OCI-LY3 (cell line): ENCODE measurements around the gene CDC14B.

ENCODE experiments used
- H2AFZ ChIP-seq: fragments of 200-600, 300-600 bp; shearing (Covaris generic); 2 replicates; pipeline ENCODE4 v1.6.0; 2014; ENCODE audit warnings: antibody characterized with exemption, low read depth, low read length
- H3K27ac ChIP-seq: fragments of 200-600, 300-600 bp; sonication (generic); 2 replicates; pipeline ENCODE4 v1.5.1; 2014; ENCODE audit warnings: mild to moderate bottlenecking, low read length, moderate library complexity, mixed read lengths
- H3K27me3 ChIP-seq: fragments of 200-600, 300-600 bp; sonication (generic); 2 replicates; pipeline ENCODE4 v1.6.1; 2014; ENCODE audit warnings: low read depth, low read length, mixed read lengths
- H3K36me3 ChIP-seq: fragments of 200-600, 300-600 bp; sonication (generic); replicated peaks from 2 replicates; pipeline ENCODE3; 2014; ENCODE audit warnings: low read depth, low read length, mixed read lengths
- H3K4me1 ChIP-seq: fragments of 300-600, 200-600 bp; sonication (generic); 2 replicates; pipeline ENCODE4 v1.6.1; 2014; ENCODE audit warnings: low read length, mixed read lengths
- H3K4me2 ChIP-seq: fragments of 200-600, 300-600 bp; sonication (generic); 2 replicates; pipeline ENCODE4 v1.6.1; 2014; ENCODE audit warnings: low read length, mixed read lengths
- H3K4me3 ChIP-seq: fragments of 300-600, 200-600 bp; sonication (generic); 2 replicates; pipeline ENCODE4 v1.5.1; 2014; ENCODE audit warnings: antibody characterized with exemption, mild to moderate bottlenecking, low read length, moderate library complexity
- H3K79me2 ChIP-seq: fragments of 300-600, 200-600 bp; shearing (Covaris generic); 2 replicates; pipeline ENCODE4 v1.6.1; 2014; ENCODE audit warnings: mild to moderate bottlenecking, low read length, mixed read lengths
- H3K9ac ChIP-seq: fragments of 300-600, 200-600 bp; shearing (Covaris generic); 2 replicates; pipeline ENCODE4 v1.6.0; 2014; ENCODE audit warnings: mild to moderate bottlenecking, low read length, moderate library complexity
- H3K9me3 ChIP-seq: fragments of 200-600, 300-600 bp; shearing (Covaris generic); 2 replicates; pipeline ENCODE4 v1.6.1; 2014; ENCODE audit warnings: low read length, mixed read lengths; ENCODE audit not compliant: insufficient read depth
- H4K20me1 ChIP-seq: fragments of 200-600, 300-600 bp; sonication (generic); 2 replicates; pipeline ENCODE4 v1.6.1; 2016; ENCODE audit warnings: low read length, mixed read lengths; ENCODE audit not compliant: insufficient read depth
- EZH2phosphoT487 ChIP-seq: fragments of 200-600 bp; shearing (Covaris generic); IDR thresholded peaks from 2 replicates; pipeline ENCODE4 v1.6.1; 2018; ENCODE audit warnings: antibody characterized with exemption, mixed run types, low read depth
- TF ChIP-seq, protein P1 (sequence below): fragments of 200-600, 300-600 bp; sonication (generic); IDR thresholded peaks from 2 replicates; pipeline ENCODE4 v1.5.1; 2014; ENCODE audit warnings: antibody characterized with exemption, low read length, low read depth

CDC14B gene

GRCh38 chr9:96495341-96495740, 124.3 kb downstream of the CDC14B start:
- no peaks in the 10 kb centered on the region for H3K4me1 ChIP-seq
- no peak overlapping the region for H3K4me3 ChIP-seq
- H3K9ac ChIP-seq: no peak overlapping the region
- no peaks in the 10 kb centered on the region for H3K27me3 ChIP-seq
- no peaks in the 10 kb centered on the region for H4K20me1 ChIP-seq
- no peak overlapping the region for H3K27ac ChIP-seq
- TF ChIP-seq EZH2phosphoT487: no peak
- TF ChIP-seq, protein P1, sequence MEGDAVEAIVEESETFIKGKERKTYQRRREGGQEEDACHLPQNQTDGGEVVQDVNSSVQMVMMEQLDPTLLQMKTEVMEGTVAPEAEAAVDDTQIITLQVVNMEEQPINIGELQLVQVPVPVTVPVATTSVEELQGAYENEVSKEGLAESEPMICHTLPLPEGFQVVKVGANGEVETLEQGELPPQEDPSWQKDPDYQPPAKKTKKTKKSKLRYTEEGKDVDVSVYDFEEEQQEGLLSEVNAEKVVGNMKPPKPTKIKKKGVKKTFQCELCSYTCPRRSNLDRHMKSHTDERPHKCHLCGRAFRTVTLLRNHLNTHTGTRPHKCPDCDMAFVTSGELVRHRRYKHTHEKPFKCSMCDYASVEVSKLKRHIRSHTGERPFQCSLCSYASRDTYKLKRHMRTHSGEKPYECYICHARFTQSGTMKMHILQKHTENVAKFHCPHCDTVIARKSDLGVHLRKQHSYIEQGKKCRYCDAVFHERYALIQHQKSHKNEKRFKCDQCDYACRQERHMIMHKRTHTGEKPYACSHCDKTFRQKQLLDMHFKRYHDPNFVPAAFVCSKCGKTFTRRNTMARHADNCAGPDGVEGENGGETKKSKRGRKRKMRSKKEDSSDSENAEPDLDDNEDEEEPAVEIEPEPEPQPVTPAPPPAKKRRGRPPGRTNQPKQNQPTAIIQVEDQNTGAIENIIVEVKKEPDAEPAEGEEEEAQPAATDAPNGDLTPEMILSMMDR: no peak
- H3K79me2 ChIP-seq: no peaks in the 10 kb centered on the region
- no peak overlapping the region for H3K4me2 ChIP-seq
- H2AFZ ChIP-seq: no peak overlapping the region
- no peaks in the 10 kb centered on the region for H3K9me3 ChIP-seq
- no peaks in the 10 kb centered on the region for H3K36me3 ChIP-seq

DNA sequence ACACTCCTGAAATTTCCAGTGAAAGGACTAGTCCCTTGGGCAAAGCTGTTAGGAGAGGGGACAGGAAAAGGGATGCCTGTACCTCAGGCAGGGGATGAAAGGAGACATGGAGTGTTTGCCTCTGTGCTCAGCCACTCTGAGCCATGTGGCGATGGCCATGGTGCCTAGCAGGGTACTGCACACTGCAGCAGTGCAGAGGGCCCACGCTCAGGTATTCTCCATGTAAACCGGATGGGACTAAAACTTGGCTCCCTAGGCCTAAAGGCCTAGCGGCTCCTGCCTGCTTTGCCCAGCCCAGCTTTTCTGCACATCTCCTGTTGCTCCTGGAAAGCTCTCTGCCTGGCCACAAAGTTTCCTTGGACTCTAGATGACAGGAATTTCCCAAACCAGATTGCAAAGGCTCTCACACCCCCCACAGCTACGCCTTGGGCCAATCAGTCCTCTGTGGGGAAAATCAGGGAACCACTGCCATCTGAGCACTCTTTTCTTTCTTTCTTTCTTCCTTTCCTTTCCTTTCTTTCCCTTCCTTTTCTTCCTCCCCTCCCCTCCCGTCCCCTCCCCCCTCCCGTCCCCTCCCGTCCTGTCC, 125.3 kb downstream of the CDC14B start:
- no peak overlapping the region for H2AFZ ChIP-seq
- no peaks in the 10 kb centered on the region for H3K4me1 ChIP-seq
- H4K20me1 ChIP-seq: no peaks in the 10 kb centered on the region
- no peak overlapping the region for H3K4me3 ChIP-seq
- H3K79me2 ChIP-seq: no peaks in the 10 kb centered on the region
- no peak for TF ChIP-seq EZH2phosphoT487
- TF ChIP-seq, protein P1: no peak
- H3K9me3 ChIP-seq: no peaks in the 10 kb centered on the region
- H3K4me2 ChIP-seq: no peak overlapping the region
- no peak overlapping the region for H3K9ac ChIP-seq
- H3K27ac ChIP-seq: no peak overlapping the region
- H3K36me3 ChIP-seq: no peaks in the 10 kb centered on the region
- no peaks in the 10 kb centered on the region for H3K27me3 ChIP-seq

DNA sequence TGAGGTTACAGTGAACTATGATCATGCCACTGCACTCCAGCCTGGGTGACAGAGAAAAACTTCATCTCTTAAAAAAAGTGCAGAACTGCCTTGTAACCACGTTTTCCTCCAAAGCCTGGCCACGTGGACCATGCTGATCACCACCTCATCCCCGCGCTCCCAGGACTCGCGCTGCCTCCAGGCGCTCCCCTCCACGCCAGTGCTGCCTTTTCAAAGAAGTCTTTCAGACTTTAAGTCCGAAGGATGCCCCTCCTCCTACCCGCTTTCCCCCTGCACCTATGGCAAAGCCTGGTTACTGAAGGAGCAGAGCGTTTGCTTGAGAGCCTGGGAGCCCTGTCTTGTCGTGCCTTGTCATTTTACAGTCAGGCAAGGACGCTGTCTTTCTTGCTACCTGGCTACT, 125.9 kb downstream of the CDC14B start:
- Histone ChIP-seq H4K20me1 (no peaks in the 10 kb centered on the region), H3K79me2 (no peaks in the 10 kb centered on the region), H3K4me1 (no peaks in the 10 kb centered on the region), H3K27ac (no peak overlapping the region), H3K27me3 (no peaks in the 10 kb centered on the region), H3K36me3 (no peaks in the 10 kb centered on the region), H3K9me3 (no peaks in the 10 kb centered on the region), H3K9ac (no peak overlapping the region), H3K4me2 (no peak overlapping the region), H3K4me3 (no peak overlapping the region), H2AFZ (no peak overlapping the region)
- TF ChIP-seq, protein P1: no peak
- no peak for TF ChIP-seq EZH2phosphoT487

DNA sequence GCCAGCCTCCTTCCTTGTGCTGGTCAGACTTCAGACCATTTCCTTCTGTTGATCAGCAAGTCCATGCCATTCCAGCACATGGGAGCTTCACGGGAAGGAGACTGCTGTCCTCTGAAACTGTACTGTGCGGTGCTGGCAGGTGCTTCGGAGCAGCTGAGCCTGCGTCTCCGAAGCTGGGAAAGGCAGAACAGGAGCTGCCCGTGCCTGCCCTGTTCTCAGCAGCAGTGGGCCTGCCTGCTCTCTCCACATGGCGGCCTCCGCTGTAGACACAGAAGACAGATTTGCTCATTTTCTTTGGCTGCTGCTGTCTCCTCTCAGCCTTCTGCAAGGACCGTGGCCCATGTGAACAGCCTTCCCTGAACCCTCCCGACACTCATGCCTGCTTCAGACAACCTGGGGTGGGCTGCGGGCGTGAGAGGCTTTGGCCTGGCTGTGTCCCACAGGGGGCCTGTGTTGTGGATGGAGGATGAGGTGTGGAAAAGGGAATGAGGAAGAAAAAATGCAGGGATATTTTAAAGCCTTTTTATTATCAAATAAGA, 126.6 kb downstream of the CDC14B start:
- Histone ChIP-seq H3K4me2 (no peak overlapping the region), H3K4me3 (no peak overlapping the region), H3K27ac (no peak overlapping the region), H4K20me1 (no peaks in the 10 kb centered on the region), H2AFZ (no peak overlapping the region), H3K36me3 (no peaks in the 10 kb centered on the region), H3K79me2 (no peaks in the 10 kb centered on the region), H3K9me3 (no peaks in the 10 kb centered on the region), H3K4me1 (no peaks in the 10 kb centered on the region), H3K9ac (no peak overlapping the region), H3K27me3 (no peaks in the 10 kb centered on the region)
- TF ChIP-seq EZH2phosphoT487: no peak
- TF ChIP-seq, protein P1: no peak
